Effector CD4-positive, alpha-beta T cell (primary cell): ENCODE data around the gene SCFD1.
A peak's percentile ranks its signal among the peaks of the same experiment; 100 is the strongest.
"Not testable (repeated sequence)": the region's sequence is repeated elsewhere in the genome, so short reads cannot be mapped to it uniquely, and the experiment has no call there.

Experiments
- DNase-seq: peaks from one replicate; pipeline ENCODE4 v3.0.0-alpha.2; 2020
- total RNA-seq: gene quantifications from one replicate; lab custom pipeline; 2026; lab: John Stamatoyannopoulos, UW

Gene SCFD1
- 106 reads per million, percentile 84 among the genes with 10 or more reads in this experiment for total RNA-seq

GRCh38 chr14:30621940-30622830 is at the start of gene SCFD1:
Gene SCFD1 (plus strand): TSS chr14:30622319. CDS start chr14:30622339, 20 bp downstream.
- DNase-seq = peak; percentile 89

- no peak for DNase-seq
These were observed 49.3 kb upstream of the SCFD1 start for GRCh38 chr14:30572771-30573170.

GRCh38 chr14:30573226-30573814 is 48.8 kb upstream of the SCFD1 start:
- DNase-seq = no peak

GRCh38 chr14:30573966-30574365 is 48.2 kb upstream of the SCFD1 start:
- DNase-seq = no peak

GRCh38 chr14:30574777-30575176 is 47.3 kb upstream of the SCFD1 start:
- not testable (repeated sequence) for DNase-seq

- DNase-seq = not testable (repeated sequence)
These were observed 45.8 kb upstream of the SCFD1 start for GRCh38 chr14:30576333-30576732.

GRCh38 chr14:30580616-30581282 is 41.4 kb upstream of the SCFD1 start:
- DNase-seq = no peak

- DNase-seq = no peak
These were observed 40.9 kb upstream of the SCFD1 start for GRCh38 chr14:30581283-30581625.

GRCh38 chr14:30582376-30582775 is 39.7 kb upstream of the SCFD1 start:
- no peak for DNase-seq

- DNase-seq = no peak
These were observed 38.0 kb upstream of the SCFD1 start for GRCh38 chr14:30584058-30584630.

GRCh38 chr14:30585204-30585603 is 36.9 kb upstream of the SCFD1 start:
- no peak for DNase-seq

- no peak for DNase-seq
These were observed 35.0 kb upstream of the SCFD1 start for GRCh38 chr14:30587141-30587540.

GRCh38 chr14:30588873-30589272 is 33.2 kb upstream of the SCFD1 start:
- DNase-seq = no peak

GRCh38 chr14:30596935-30597334 is 25.2 kb upstream of the SCFD1 start:
- DNase-seq = no peak

GRCh38 chr14:30597504-30597903 is 24.6 kb upstream of the SCFD1 start:
- DNase-seq = no peak

GRCh38 chr14:30600922-30601918 is 20.9 kb upstream of the SCFD1 start:
- DNase-seq = no peak

GRCh38 chr14:30603402-30603801 is 18.7 kb upstream of the SCFD1 start:
- no peak for DNase-seq

GRCh38 chr14:30604696-30605095 is 17.4 kb upstream of the SCFD1 start:
- not testable (repeated sequence) for DNase-seq

- DNase-seq = no peak
These were observed 14.9 kb upstream of the SCFD1 start for GRCh38 chr14:30607156-30607780.

GRCh38 chr14:30608533-30609006 is 13.5 kb upstream of the SCFD1 start:
- no peak for DNase-seq

- DNase-seq = no peak
These were observed 11.3 kb upstream of the SCFD1 start for GRCh38 chr14:30610787-30611343.
